Erythroblast (primary cell): ENCODE data around the gene B3GLCT.

ENCODE experiments used
- GATA1 ChIP-seq: IDR thresholded peaks from 2 replicates; pipeline ENCODE4 v1.6.1; 2011; ENCODE audit warnings: low read depth, mild to moderate bottlenecking, control low read depth, low read length, moderate library complexity
- POLR2A ChIP-seq: IDR thresholded peaks from 2 replicates; pipeline ENCODE4 v1.6.1; 2011; ENCODE audit warnings: mild to moderate bottlenecking, low read length

DNA sequence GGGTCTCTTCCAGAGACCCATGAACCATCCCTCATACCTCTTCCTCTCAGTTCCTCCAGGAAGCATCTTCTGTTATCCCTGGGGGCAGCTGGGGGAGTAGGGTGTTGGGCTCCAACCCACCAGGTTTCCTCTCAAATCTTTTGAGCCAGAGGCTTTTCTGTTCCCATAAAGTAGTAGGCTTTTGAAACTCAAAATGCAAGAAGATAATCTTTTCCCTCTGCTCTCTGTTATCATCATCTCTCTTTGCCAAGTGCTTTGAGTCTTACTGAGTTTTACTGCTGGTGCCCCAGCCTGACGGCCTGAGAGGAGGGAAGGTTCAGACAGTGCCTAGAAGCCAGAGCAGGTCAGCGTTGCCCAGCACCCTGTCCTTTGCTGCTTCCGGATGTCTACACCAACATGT is 157.2 kb downstream of the B3GLCT start:
- TF ChIP-seq POLR2A (no peak), GATA1 (no peak)
